Endothelial cell of hepatic sinusoid (primary cell): ENCODE measurements around the gene ADAM30.

Experiments
- in situ Hi-C: cut with HindIII; loops from 2 replicates; pipeline ENCODE4 v1.10.0; 2017; ENCODE audit warnings: low sequenced_read_pairs

The ADAM30 gene

GRCh38 chr1:119909890-119910596 lies 13.7 kb upstream of the ADAM30 start:
- in situ Hi-C loops = no loop called here

DNA sequence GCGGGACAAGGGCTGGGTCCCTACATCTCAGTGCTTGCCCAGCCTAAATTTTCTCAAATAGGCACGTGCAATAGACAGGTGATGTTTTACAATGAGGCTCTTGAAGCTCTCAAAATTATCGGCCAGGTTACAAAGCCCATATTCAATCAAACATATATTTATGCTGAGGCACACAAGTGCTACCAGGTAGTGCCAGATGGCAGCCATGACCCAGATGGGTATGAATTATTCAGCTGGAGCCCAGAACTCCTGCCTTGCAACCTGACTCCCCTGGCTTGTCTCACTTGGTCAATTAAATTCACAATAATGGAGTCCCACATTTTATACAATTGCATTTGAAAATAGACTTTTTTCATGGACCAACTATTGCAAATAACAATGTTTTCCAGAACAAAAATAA lies 12.3 kb upstream of the ADAM30 start:
- in situ Hi-C loops = no loop called here

- in situ Hi-C loops = no loop called here
Observed at GRCh38 chr1:119906927-119907652, 10.8 kb upstream of the ADAM30 start.

DNA sequence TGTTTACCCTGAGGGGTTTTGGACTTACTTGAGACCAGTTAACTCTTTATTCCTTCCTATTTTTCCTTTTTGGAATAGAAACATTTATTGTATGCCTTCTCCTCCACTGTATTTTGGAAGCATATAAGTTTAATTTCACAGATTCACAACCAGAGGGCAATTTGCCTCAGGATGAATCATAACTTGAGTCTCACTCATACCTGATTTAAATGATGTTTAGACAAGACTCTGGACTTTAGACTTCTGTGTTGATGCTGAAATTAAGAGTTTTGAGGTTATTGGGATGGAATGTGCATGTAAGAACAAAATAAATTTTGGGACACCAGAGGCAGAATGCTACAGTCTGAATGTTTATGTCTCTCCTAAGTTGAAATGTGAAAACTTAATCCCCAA lies 7.1 kb upstream of the ADAM30 start:
- in situ Hi-C loops = no loop called here

DNA sequence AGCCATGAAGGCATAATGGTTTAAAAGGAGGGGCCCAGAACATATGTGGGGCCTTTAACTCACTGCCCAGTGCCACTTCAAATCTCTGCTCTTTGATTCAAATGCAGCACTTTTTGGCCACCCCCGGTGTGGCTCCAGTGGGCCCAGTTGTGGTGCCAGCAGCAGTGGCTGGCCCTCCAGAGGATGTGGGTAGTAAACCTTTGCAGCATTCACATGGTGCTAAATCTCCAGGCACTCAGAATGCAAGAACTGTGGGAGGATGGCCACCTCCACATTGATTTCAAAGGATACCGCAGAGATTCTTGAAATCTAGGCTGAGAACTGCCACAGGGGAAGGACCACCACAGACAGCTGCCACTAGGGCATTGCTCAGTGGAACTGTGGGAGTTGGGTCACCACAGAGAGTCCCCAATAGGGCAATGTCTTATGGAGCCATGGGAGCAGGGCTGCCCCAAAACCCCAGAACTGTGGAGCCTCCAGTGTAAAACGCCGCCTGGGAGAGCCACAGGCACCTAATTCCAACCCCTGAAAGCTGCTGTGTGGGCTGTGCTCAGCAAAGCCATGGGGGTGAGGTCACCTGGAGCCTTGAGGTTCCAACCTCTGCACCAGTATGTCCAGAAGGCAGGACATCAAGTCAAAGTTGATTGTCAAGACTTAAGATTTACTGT lies 6.6 kb upstream of the ADAM30 start:
- in situ Hi-C loops = no loop called here

- in situ Hi-C loops = no loop called here
Observed at GRCh38 chr1:119898981-119899720, 2.8 kb upstream of the ADAM30 start.

DNA sequence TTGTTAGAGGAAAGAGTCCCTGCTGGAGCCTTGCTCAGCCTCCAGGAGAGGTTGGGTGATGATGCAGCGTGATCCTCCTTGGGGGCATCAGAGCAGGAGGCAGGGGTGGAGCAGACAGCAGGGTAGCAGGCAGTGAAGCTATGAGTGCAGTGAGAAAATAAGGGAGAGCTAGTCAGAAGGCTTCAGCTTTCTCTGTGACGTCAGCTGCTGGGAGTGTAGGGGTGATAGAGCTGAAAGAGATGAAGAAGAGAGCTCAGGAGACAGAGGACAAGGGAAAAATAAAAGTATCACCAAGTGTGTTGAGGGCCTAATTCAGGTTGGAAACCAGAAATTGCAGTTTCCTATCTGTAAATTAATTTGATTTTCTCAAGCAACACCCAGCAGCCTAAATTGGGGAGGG lies 2.2 kb upstream of the ADAM30 start:
- in situ Hi-C loops = no loop called here

DNA sequence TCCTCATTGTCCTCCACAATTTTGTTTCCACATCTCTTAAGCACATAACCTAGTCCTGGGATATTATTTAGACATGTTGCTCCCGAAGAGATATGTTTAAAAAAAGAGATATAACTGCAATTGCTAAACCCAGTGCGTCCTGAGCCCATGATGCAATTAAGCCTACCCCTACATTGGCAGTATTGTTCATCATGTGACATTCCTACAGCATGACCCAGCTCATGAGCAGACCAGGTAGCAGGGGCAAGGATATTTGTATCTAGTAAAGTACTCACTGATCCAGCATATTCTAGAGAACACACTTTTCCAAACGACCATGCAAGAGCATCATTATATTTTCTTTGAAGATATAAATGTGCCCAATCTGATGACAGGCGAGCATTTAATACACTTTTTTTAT lies 1.2 kb downstream of the ADAM30 start:
- in situ Hi-C loops = no loop called here

DNA sequence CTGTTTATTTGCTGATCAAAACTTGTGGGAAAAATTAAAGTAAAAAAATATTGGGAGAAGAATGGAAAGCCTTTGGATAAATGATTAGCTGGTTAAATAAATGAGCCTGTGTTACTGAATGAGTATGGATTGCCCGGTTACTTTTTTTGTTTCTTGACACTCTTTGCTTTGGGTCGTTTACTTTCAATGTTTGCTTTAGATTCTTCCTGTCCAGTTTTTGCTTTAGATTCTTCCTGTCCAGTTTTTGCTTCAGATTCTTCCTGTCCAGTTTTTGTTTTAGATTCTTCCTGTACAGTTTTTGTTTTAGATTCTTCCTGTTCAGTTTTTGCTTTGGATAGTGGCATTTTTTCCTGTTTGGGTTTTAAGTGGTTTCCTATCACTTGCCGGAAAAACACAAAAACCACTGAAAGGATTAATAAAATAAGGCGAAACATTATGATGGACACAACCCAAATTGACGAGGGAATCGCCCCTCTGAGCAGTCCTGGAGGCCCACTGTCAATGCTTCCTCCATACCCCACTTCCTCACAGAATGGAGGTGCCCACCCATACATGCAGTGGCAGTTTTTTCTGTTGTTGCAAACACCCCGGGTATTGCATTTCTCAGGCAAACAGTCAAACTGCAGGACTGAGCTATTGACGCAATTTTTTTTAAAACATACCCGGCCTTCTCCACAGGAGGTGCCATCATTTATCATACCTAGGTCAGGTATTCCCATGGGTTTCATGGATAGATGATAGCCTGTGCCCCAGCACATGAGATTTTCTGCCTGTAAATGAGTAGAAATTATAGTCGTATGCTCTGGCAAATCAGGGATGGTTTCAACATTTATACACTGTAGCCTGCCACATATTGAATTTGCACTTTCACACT lies 2.3 kb downstream of the ADAM30 start:
- in situ Hi-C loops = no loop called here

DNA sequence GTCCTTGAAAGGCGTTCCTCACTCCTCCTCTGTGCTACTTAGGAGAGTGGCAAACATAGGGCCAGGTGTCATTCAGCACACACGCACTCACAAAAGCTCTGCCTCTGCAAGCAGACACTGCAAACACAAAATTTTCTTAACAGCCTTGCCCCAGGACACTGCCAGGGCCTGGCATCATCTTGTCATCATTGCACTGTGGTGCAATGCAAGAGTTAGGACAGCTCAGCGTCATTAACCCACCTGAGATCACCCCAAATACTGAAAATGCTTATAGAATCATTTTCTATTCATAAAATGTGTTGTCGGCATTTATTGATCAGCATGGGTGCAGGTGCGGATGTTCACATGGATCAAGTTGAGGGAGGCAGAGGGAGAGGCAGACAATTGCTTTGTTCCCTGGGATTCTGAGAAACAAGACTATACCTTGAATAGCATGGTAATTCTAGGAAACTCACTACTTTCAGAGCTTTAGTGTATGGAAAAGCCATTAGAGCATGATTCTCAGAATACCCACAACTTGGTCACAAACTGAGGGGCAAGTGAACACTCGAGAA lies 3.0 kb downstream of the ADAM30 start:
- in situ Hi-C loops = no loop called here

GRCh38 chr1:119891386-119891785 lies 4.9 kb downstream of the ADAM30 start:
- in situ Hi-C loops = no loop called here

- in situ Hi-C loops = no loop called here
Observed at GRCh38 chr1:119888476-119888875, 7.8 kb downstream of the ADAM30 start.

DNA sequence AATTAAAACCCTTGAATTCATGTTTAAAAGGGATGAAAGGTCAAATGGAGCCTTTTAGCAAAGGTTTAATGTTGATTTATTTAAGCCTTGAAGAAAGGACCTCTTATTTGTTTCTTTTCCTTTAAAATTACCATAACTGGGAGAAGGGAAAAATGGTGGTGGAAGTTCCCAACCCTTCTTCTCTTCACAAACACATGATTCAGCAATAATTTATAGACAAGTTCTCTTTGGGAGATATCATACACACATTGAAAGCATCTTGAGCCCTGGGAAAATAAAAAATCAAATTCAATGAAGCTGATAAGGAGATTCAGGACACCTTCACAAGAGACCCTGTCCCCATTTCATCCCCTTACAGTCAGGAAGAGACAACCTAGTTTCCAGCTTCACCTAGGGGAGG lies 8.9 kb downstream of the ADAM30 start:
- in situ Hi-C loops = no loop called here

GRCh38 chr1:119885903-119886783 lies 10.2 kb downstream of the ADAM30 start:
- in situ Hi-C loops = no loop called here

DNA sequence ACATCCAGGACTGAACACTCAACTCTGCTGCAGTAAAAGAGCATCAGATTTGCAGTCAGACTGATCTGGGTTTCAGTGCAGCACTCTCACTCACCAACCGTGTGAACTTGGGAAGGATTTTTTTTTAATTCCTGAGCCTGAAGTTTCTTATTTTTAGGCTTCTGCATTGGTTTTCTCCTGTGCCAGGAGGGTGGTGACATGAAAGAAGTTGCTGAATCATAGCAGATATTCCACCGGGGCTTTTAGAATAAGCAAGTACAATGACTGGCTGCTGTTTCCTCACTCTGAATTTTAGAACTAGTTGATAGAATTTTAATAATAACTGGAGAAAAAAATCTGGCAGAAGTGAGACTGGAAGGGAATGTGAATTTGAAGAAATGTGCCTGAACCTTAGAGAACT lies 11.6 kb downstream of the ADAM30 start:
- in situ Hi-C loops = no loop called here

- in situ Hi-C loops = no loop called here
Observed at GRCh38 chr1:119883826-119884225, 12.5 kb downstream of the ADAM30 start.

- in situ Hi-C loops = no loop called here
Observed at GRCh38 chr1:119882132-119883049, 13.9 kb downstream of the ADAM30 start.
